Neural crest cell (in vitro differentiated cells): ENCODE data around the gene JCHAIN. TPM values are rescaled to one million over a fixed set of nuclear protein-coding genes. Genes with fewer than 3 reads are reported as not detected.
A peak's percentile ranks its signal among the peaks of the same experiment; 100 is the strongest.

Experiments used
- DNase-seq: peaks from one replicate; pipeline ENCODE4 v3.0.0; 2021; ENCODE audit warnings: low read depth, mixed read lengths, low spot score
- H3K27ac Mint-ChIP-seq: one replicate; pipeline ENCODE4 v1.8.0; 2021; ENCODE audit warnings: mild to moderate bottlenecking, mixed read lengths; ENCODE audit not compliant: unreplicated experiment
- H3K27me3 Mint-ChIP-seq: 2 replicates; pipeline ENCODE4 v1.8.0; 2021; ENCODE audit warnings: low read depth, mild to moderate bottlenecking, mixed read lengths
- H3K36me3 Mint-ChIP-seq: 2 replicates; pipeline ENCODE4 v1.8.0; 2021; ENCODE audit warnings: low read depth, mild to moderate bottlenecking, mixed read lengths
- H3K4me1 Mint-ChIP-seq: 2 replicates; pipeline ENCODE4 v1.8.0; 2021; ENCODE audit warnings: mixed read lengths
- H3K4me3 Mint-ChIP-seq: one replicate; pipeline ENCODE4 v1.8.0; 2021; ENCODE audit warnings: mild to moderate bottlenecking, mixed read lengths
- H3K9me3 Mint-ChIP-seq: 2 replicates; pipeline ENCODE4 v1.8.0; 2021; ENCODE audit warnings: mixed read lengths
- total RNA-seq: library from RNA; stranded (reverse); gene quantifications from 2 replicates; pipeline ENCODE4 v1.2.1, GENCODE V29; 2021
- TF ChIP-seq, protein P1 (sequence below): fragments of 200-600 bp; sonication (generic); conservative IDR thresholded peaks from 2 replicates; pipeline ENCODE4 v1.5.0; 2021; ENCODE audit warnings: antibody characterized with exemption, mild to moderate bottlenecking

The JCHAIN gene
- total RNA-seq, 1 donor from 2014 or later, result not detected

DNA sequence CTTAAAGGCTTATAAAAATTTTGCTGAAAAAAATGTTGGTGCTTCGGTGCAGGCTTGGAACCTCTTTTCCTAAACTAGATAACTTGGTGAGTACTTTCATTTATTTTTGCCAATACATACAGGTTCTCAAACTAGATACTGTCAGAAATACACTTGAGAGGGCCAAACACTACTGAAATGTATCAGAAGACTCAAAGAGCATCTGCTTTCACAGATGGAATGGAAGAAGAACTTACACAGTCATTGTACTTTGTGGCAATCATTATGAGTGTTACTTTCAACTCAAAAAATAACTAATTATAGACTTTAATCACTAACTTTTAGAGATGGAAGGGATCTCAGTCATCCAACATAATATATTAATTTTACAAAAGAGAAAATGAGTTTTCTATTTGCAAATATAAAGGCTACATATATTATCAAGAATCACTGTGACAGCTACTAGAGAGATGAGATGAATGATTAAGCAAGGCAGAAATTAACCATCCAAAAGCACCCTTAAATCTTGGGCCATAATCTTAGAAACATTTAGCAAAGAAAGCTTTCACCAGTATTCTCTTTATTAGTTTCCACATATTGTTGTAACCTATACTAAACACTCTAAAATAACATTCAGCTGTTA is 36.7 kb downstream of the JCHAIN start:
- Mint-ChIP-seq H3K9me3 (no peaks in the 10 kb centered on the region), H3K36me3 (no peaks in the 10 kb centered on the region), H3K27ac (no peak overlapping the region), H3K27me3 (no peaks in the 10 kb centered on the region), H3K4me1 (no peaks in the 10 kb centered on the region), H3K4me3 (no peak overlapping the region)
- DNase-seq, result no peak
- TF ChIP-seq, protein P1, sequence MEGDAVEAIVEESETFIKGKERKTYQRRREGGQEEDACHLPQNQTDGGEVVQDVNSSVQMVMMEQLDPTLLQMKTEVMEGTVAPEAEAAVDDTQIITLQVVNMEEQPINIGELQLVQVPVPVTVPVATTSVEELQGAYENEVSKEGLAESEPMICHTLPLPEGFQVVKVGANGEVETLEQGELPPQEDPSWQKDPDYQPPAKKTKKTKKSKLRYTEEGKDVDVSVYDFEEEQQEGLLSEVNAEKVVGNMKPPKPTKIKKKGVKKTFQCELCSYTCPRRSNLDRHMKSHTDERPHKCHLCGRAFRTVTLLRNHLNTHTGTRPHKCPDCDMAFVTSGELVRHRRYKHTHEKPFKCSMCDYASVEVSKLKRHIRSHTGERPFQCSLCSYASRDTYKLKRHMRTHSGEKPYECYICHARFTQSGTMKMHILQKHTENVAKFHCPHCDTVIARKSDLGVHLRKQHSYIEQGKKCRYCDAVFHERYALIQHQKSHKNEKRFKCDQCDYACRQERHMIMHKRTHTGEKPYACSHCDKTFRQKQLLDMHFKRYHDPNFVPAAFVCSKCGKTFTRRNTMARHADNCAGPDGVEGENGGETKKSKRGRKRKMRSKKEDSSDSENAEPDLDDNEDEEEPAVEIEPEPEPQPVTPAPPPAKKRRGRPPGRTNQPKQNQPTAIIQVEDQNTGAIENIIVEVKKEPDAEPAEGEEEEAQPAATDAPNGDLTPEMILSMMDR, result no peak

DNA sequence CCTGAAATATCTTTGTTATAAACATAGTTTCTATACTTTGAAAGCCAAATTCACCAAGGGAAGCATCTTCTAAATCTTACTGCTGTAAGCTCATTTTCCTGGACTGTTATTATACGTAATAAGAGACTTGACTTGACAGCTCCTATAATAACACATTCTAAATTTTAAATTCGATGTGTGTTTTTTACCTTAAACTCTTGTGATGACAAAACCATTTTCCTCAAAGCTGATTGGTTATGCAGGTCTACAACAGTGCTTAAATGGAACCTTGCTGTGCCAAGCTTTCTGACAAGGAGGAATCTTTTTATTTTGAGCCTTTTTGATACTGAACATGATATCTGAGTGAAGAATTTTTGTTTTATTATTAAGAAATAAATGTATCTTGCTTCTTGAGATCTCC is 37.9 kb downstream of the JCHAIN start, which contains the start of gene ENAM:
ENAM (plus strand) TSS at position 301 of the 400 bp plus-strand sequence. CDS start 757 bp downstream, outside the sequence.
- Mint-ChIP-seq H3K27me3 (no peaks in the 10 kb centered on the region), H3K4me3 (no peak within 1 kb of the TSS), H3K27ac (no peak within 1 kb of the TSS), H3K9me3 (no peaks in the 10 kb centered on the region), H3K36me3 (no peaks in the 10 kb centered on the region), H3K4me1 (no peaks in the 10 kb centered on the region)
- DNase-seq, result no peak
- TF ChIP-seq, protein P1, result no peak

DNA sequence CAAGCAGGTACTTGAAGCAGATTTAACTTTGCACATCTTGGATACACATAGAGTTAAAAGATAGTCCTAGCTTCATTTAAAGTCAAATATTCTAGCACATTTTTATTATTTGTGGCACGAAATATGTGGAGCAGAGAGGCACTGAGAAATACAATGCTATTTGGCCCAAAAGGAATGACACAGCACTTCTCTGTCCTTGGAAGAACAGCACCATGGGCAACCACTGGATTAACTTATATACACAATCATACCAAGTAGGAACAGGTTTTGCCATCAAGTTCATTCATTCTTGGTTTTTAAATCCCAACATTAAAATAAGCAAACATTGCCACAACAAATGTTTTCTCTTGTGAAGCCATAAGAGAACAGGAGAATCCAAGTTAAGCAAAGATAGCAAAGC is 38.7 kb downstream of the JCHAIN start:
- peaks cover 2% of the 10 kb centered on the region for H3K9me3 Mint-ChIP-seq
- H3K27ac Mint-ChIP-seq, result no peak overlapping the region
- H3K4me1 Mint-ChIP-seq, result no peaks in the 10 kb centered on the region
- no peaks in the 10 kb centered on the region for H3K36me3 Mint-ChIP-seq
- DNase-seq, result no peak
- TF ChIP-seq, protein P1, result no peak
- no peak overlapping the region for H3K4me3 Mint-ChIP-seq
- H3K27me3 Mint-ChIP-seq, result no peaks in the 10 kb centered on the region

DNA sequence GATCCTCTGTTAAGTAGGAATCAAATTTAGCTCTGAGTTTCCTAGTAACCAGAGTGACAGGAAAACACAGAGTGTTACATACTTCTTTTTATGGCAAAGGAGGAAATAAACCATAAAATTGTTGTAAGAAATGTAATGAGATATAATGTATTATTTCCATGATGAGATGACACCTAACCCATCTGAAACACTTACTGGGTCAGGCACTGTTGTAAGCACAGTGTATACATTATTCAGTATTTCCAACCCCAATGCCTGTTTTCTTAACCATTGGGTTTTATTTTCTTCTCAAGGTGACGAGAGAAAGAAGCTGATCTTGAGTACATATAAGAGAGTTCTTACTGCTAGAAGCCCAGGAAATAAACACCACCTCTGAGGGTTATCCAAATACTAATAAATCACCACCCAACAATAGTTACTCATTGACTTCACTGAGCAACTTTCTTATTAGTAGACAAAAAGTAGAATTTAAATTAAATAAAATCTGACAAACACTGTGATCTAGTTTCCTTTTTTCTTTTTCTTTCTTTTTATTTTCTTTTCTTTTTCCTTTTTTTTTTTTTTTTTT is 42.0 kb downstream of the JCHAIN start:
- H3K4me1 Mint-ChIP-seq, result no peaks in the 10 kb centered on the region
- H3K9me3 Mint-ChIP-seq, result peaks cover 6% of the 10 kb centered on the region

DNA sequence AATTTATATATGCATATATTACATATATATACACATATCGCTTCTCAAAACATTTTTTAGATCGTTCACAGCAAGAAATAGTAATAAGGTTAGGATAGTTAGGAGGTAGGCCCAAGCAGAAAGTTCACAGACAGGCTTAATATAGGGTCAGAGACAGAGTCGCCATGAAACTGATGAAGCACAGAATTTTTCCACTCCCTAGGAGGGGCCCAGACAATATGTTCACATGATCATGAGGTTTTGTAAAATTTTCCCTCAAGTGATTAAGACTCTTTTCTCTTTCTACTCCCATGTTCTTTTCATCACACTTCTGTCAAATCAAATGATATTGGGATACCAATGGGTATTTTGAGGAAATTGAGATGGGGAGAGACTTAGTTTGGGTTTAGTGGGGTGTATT is 43.0 kb downstream of the JCHAIN start:
- Mint-ChIP-seq H3K36me3 (no peaks in the 10 kb centered on the region), H3K9me3 (peaks cover 10% of the 10 kb centered on the region), H3K27me3 (peaks cover 3% of the 10 kb centered on the region), H3K4me1 (no peaks in the 10 kb centered on the region), H3K4me3 (peak overlapping the region; percentile 14), H3K27ac (no peak overlapping the region)
- no peak for DNase-seq
- TF ChIP-seq, protein P1, result no peak

More for the DNA sequence above, 42.0 kb downstream of the JCHAIN start:
- TF ChIP-seq, protein P1, result no peak
- Mint-ChIP-seq H3K27ac (no peak overlapping the region), H3K36me3 (no peaks in the 10 kb centered on the region), H3K4me3 (no peak overlapping the region), H3K27me3 (no peaks in the 10 kb centered on the region)
- no peak for DNase-seq
